Pulmonary artery endothelial cell (primary cell): ENCODE results near the gene HIVEP1. TPM values are rescaled to one million over a fixed set of nuclear protein-coding genes. Genes with fewer than 3 reads are reported as not detected.

Source experiments
- DNase-seq: peaks from one replicate; pipeline ENCODE4 v3.0.0-alpha.2; 2011; ENCODE audit warnings: low read depth, low spot score
- total RNA-seq: library from RNA; depleted of rRNA; stranded (reverse); fragments of >200 nt; gene quantifications from 2 replicates; pipeline ENCODE4 v1.2.3, GENCODE V29; 2014

HIVEP1 gene
- total RNA-seq, 1 donor from 2014 or later: 11.0 TPM

- no peak for DNase-seq
Observed at GRCh38 chr6:12017263-12017662, 5.2 kb downstream of the HIVEP1 start.

- no peak for DNase-seq
Observed at GRCh38 chr6:12017876-12018401, 5.8 kb downstream of the HIVEP1 start.

- DNase-seq: no peak
Observed at GRCh38 chr6:12020187-12020791, 8.2 kb downstream of the HIVEP1 start.

GRCh38 chr6:12022481-12022880 lies 10.4 kb downstream of the HIVEP1 start:
- DNase-seq: no peak

- DNase-seq: no peak
Observed at GRCh38 chr6:12022953-12023388, 10.9 kb downstream of the HIVEP1 start.

- DNase-seq: no peak
Observed at GRCh38 chr6:12024216-12024615, 12.1 kb downstream of the HIVEP1 start.

- no peak for DNase-seq
Observed at GRCh38 chr6:12024699-12025434, 12.8 kb downstream of the HIVEP1 start.

- no peak for DNase-seq
Observed at GRCh38 chr6:12026120-12026519, 14.0 kb downstream of the HIVEP1 start.

GRCh38 chr6:12026833-12027232 lies 14.7 kb downstream of the HIVEP1 start:
- DNase-seq: no peak

GRCh38 chr6:12028213-12028612 lies 16.1 kb downstream of the HIVEP1 start:
- no peak for DNase-seq

GRCh38 chr6:12029979-12030737 lies 18.0 kb downstream of the HIVEP1 start:
- no peak for DNase-seq

- no peak for DNase-seq
Observed at GRCh38 chr6:12030993-12031550, 19.0 kb downstream of the HIVEP1 start.

- no peak for DNase-seq
Observed at GRCh38 chr6:12032783-12033573, 20.9 kb downstream of the HIVEP1 start.

- DNase-seq: no peak
Observed at GRCh38 chr6:12033770-12034169, 21.7 kb downstream of the HIVEP1 start.

GRCh38 chr6:12034349-12034748 lies 22.2 kb downstream of the HIVEP1 start:
- DNase-seq: no peak

- DNase-seq: no peak
Observed at GRCh38 chr6:12034837-12035236, 22.7 kb downstream of the HIVEP1 start.

GRCh38 chr6:12036766-12037165 lies 24.7 kb downstream of the HIVEP1 start:
- DNase-seq: no peak

GRCh38 chr6:12037798-12038197 lies 25.7 kb downstream of the HIVEP1 start:
- no peak for DNase-seq

- no peak for DNase-seq
Observed at GRCh38 chr6:12039540-12040459, 27.7 kb downstream of the HIVEP1 start.

- no peak for DNase-seq
Observed at GRCh38 chr6:12047304-12047703, 35.2 kb downstream of the HIVEP1 start.
